HG02981 (cell line): Measurements from ENCODE around the gene DPM3.
A peak's percentile ranks its signal among the peaks of the same experiment; 100 is the strongest.
"Not testable (repeated sequence)": the region's sequence is repeated elsewhere in the genome, so short reads cannot be mapped to it uniquely, and the experiment has no call there.

Source experiments
- ATAC-seq: cut with Tn5 transposase; IDR thresholded peaks from one replicate; pipeline ENCODE4 v1.9.1; 2021; ENCODE audit warnings: mild to moderate bottlenecking, moderate library complexity; ENCODE audit not compliant: unreplicated experiment

Gene DPM3

DNA sequence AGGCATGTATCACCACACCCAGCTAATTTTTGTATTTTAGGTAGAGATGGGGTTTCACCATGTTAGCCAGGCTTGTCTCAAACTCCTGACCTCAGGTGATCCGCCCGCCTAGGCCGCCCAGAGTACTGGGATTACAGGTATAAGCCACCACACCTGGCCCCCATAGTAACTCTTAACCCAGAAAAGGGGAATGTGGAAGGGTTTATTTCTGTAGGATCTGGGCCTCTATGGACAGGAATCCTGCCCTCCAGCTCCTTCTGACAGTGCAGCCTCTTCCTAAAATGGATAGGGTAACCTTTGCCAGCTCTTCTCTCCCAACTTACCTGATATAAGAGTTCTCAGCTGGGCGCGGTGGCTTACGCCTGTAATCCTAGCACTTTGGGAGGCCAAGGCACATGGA, 22.3 kb upstream of the DPM3 start:
- not testable (repeated sequence) for ATAC-seq

DNA sequence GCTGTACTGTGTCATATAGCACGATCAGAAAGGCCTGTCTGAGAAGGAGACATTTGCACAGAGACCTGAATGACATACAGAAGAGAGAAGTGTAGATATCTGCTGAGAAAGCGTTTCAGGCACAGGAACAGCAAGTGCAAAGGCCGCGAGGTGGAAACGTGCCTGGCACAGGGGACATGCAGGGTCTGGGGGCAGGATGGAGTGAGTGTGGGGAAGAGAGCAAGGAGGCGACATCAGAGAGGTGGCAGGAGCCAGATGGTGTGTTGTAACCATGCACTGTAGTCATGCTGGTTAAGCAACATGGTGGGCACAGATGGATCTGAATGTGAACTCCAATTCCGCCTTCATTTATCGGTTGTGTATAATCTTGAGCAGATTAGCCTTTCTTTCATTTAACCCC, 19.8 kb upstream of the DPM3 start:
- no peak for ATAC-seq

DNA sequence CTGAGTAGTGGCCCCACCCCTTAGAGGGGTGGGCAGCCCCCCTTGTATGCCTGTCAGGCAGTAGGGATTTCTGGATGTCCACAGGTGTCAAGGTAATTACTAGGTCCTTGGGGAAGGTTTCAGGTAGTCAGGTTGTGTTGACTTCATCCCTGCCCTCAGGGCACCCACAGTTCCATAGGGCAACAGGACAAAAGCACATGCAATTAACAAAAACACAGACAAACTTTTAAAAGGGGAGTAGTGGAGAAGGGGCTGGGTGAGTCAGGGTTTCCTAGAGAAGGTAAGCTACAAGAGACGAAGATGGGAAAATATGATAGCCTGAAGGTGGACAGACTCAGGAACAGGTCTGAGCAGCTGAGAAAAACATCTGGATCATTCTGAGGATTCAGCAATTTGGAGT, 18.7 kb upstream of the DPM3 start:
- ATAC-seq = no peak

DNA sequence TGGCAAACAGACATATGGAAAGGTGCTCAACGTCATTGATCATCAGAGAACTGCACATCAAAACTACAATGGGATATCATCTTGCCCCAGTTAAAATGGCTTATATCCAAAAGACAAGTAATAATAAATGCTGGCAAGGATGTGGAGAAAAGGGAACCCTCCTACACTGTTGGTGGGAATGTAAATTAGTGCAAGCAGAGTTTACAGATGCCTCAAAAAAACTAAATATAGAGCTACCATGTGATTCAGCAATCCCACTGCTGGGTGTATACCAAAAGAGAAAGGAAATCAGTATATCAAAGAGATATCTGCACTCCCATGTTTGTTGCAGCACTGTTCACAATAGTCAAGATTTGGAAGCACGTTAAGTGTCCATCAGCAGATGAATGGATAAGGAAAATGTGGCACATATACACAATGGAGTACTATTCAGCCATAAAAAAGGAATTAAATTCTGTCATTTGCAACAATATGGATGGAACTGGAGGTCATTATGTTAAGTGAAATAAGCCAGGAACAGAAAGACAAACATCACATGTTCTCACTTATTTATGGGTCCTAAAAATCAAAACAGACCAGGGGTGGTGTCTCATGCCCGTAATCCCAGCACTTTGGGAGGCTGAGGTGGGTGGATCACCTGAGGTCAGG, 15.8 kb upstream of the DPM3 start:
- ATAC-seq = not testable (repeated sequence)

DNA sequence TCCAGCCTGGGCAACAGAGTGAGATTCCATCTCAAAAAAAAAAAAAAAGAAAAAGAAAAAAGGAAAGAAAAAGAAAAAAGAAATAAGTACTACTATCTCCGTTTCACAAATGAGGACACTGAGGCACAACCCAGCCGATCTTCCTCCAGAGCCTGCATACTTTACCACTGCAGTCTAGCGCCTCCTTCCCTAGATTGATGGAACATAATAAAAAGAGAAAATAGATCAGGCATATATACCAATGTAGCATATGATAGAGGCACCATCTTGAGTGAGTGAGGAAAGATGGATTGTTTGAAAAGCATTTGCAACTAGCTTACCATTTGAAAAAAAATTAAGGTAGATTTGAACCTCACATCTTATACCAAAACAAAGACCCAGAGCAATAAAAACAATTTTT, 5.2 kb upstream of the DPM3 start:
- no peak for ATAC-seq

DNA sequence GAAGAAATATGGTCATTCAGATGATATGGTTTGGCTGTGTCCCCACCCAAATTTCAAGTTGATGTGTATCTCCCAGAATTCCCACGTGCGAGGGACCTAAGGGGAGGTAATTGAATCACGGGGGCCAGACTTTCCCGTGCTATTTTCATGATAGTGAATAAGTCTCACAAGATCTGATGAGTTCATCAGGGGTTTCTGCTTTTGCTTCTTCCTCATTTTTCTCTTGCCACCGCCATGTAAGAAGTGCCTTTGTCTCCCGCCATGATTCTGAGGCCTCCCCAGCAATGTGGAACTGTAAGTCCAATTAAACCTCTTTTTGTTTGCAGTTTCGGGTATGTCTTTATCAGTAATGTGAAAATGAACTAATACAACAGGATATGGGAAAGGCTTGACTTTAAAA, 1.4 kb upstream of the DPM3 start:
- ATAC-seq = no peak

DNA sequence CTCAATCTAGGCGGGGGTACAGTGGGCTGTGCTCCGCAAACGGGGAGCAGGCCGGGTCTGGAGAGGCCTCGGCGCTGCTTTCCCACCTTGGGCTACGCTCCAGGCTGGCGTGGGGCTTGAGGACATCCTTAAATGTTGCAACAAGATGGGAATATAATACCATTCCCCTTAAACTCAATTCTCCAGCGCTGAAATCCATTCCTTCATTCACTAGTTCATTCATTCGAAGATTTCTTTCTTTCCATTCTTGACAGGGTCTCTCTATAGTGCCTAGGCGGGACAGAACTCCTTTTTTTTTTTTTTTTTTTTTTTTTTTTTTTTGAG, 261 bp upstream of the DPM3 start:
- ATAC-seq = no peak

DNA sequence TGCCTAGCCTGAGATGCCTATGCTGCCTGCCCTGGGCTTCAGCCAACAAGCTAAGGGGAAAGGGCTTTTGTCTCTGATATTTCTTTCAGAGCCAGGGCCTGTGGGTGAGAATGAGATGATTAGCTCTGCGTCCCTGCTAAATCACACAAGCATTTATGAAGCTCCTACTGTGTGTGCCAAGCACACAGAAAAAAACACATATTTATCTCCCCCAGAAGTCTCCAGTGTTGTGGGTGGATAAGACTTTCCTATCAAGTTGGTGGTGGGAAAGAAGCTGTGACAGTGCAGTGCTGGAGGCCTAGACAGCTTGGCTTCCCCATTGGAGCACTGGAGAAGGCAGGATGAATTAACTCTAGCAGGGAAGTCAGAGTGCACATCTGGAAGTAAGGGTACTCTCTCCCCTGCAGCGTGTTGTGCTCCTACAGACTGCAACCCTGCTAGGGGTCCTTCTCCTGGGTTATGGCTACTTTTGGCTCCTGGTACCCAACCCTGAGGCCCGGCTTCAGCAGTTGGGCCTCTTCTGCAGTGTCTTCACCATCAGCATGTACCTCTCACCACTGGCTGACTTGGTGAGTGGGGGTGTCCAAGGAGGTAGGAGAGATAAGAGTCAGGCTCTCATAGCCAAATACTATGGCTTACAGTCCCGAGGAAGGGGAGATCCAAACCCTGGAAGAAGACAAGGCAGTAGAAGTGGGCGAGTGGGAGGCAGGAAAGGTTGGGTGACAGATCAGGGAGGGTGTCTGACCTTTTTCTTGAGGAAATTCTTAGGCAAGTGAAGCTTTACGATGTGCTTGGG, 3.0 kb downstream of the DPM3 start:
- no peak for ATAC-seq

DNA sequence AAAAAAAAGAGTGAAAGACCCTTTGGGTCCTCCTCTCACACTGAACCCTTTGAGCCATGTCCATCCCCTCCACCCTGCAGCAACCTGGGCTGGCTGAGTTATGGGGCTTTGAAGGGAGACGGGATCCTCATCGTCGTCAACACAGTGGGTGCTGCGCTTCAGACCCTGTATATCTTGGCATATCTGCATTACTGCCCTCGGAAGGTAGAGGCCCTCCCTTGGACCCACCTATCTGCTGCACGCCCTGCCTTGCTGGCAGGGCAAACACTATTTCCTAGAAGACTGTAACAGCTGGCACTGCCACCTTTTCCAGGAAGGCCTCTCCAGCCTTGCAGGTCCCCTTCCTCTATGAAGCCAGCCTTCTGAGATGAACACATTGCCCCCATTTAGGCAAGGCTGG, 3.6 kb downstream of the DPM3 start:
- no peak for ATAC-seq

DNA sequence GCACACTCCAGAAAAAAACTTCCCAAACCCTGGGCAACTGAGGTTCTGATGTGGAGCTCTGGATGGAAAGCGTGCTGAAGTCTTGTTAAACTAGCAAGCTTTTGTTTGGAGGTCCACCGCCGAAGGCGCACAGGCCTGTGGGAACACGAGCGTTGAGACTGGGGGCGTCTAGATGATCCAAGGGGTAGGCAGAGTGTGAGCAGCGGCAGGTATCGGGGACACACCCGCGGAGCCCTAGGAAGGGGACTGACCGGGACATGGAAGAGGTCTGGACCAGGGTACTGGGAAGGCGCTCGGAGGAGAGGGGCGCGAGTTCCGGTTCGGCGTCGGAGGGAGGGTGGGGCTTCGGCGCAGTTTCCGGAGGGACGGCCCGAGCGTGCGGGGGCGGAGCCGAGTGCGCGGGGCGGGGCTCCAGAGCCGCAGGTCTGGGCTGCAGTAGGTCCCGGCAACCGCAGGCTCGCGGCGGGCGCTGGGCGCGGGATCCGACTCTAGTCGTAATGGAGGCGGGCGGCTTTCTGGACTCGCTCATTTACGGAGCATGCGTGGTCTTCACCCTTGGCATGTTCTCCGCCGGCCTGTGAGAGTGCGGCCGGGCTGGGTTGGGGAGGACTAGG, 4.8 kb downstream of the DPM3 start, which contains the start of gene SLC50A1:
TSS of gene SLC50A1 (plus strand) at position 438 of the 614 bp plus-strand sequence. CDS start at position 498, 60 bp downstream.
- peak; percentile 71 for ATAC-seq

DNA sequence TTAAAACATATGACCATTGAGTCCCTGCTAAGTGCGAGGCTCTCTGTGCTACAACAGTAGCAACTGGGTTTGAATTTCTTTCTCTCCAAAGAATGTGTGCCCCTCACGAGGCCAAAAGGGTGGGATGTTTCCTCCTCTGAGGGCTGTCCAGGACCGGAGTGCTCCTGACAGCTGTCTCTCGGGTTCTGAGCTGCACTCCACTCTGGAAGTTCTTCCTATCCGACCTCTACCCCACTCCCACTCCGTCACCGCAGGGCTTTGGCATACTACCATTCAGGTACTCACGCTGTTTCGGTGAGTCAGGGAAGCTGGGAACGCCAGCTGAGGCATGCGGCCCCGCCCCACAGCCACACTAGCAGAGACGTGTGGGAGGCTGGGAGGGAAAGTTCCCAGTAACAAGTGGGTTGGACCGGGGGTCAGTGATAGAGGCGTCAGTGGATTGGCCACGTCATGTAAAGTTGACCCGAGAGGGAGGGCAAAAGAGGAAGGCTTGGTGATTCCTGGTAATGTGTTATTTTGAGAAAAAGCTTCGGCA, 5.4 kb downstream of the DPM3 start:
- ATAC-seq = no peak

DNA sequence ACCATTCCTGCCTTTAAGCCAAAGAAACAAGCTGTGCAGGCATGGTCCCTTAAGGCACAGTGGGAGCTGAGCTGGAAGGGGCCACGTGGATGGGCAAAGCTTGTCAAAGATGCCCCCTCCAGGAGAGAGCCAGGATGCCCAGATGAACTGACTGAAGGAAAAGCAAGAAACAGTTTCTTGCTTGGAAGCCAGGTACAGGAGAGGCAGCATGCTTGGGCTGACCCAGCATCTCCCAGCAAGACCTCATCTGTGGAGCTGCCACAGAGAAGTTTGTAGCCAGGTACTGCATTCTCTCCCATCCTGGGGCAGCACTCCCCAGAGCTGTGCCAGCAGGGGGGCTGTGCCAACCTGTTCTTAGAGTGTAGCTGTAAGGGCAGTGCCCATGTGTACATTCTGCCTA, 6.0 kb downstream of the DPM3 start:
- ATAC-seq = no peak

DNA sequence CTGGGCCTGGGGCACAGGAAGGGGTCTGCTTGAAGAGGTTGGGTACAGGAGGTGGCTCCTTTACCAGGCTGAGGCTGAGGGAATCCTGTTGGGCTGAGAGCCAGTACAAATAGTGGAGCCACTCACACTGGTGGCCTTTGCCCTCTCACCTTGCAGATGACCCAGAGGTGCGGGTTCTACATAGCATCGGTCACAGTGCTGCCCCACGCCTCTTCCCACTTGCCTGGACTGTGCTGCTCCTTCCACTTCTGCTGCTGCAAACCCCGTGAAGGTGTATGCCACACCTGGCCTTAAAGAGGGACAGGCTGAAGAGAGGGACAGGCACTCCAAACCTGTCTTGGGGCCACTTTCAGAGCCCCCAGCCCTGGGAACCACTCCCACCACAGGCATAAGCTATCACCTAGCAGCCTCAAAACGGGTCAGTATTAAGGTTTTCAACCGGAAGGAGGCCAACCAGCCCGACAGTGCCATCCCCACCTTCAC, 6.5 kb downstream of the DPM3 start:
- ATAC-seq = no peak

DNA sequence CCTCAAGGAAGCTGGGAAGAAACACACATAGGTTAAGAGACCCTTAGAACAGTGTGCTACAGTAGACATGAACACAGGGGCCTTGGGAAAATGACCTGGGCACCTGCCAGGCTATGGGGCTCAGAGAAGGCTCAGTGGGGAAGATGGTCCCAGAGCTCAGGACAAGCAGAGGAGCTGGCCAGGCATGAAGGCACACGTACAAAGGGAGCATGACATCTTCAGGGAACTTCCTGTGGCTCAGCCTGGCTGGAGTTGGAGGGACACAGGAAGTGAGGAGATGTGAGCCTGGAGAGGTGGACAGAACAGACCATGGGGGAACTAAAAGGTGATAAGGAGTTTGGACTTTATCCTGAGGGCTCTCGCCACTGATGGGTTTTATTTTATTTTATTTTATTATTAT, 8.5 kb downstream of the DPM3 start:
- ATAC-seq = no peak

DNA sequence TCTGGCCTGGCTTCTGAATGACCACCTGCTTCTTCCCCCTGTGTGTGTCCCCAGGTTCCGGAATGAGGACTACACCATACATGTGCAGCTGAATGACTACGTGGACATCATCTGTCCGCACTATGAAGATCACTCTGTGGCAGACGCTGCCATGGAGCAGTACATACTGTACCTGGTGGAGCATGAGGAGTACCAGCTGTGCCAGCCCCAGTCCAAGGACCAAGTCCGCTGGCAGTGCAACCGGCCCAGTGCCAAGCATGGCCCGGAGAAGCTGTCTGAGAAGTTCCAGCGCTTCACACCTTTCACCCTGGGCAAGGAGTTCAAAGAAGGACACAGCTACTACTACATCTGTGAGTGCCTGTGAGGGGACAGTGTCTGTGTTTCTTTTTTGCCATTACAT, 9.0 kb downstream of the DPM3 start:
- ATAC-seq = no peak

DNA sequence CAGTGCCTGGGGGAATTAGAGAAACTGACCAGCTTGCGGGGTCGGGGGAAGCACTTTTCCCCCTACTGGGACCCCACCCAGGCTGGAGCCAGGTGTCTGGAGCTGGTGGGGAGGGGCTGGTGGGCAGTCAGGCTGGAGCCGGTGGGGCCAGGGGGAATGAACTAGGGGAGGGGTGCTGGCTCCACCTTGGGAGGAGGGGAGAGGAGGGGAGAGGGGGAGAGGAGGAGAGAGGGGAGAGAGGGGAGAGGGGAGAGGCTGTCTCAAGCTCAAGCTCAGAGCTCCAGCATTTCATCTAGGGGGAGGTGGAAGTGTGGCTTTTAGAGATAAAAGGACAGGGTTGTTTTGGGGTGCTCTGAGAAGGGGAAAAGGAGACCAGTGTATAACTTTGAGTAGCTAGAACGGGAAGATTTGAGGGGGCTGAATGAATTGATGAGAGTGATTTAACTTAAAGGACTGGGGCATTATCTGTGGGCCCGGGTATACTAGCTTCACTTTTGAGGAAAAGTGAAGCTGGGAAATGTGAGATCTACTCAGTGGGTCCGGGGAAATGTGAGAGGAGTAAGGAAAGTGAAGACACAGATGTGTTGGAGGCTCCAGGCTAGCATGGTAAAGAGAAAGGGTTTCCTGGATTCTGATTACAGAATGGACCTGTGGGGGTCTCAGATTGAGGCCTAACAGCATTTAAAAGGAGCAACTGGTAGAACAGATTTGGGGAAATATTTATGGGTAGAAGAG, 9.9 kb downstream of the DPM3 start:
- ATAC-seq = no peak

DNA sequence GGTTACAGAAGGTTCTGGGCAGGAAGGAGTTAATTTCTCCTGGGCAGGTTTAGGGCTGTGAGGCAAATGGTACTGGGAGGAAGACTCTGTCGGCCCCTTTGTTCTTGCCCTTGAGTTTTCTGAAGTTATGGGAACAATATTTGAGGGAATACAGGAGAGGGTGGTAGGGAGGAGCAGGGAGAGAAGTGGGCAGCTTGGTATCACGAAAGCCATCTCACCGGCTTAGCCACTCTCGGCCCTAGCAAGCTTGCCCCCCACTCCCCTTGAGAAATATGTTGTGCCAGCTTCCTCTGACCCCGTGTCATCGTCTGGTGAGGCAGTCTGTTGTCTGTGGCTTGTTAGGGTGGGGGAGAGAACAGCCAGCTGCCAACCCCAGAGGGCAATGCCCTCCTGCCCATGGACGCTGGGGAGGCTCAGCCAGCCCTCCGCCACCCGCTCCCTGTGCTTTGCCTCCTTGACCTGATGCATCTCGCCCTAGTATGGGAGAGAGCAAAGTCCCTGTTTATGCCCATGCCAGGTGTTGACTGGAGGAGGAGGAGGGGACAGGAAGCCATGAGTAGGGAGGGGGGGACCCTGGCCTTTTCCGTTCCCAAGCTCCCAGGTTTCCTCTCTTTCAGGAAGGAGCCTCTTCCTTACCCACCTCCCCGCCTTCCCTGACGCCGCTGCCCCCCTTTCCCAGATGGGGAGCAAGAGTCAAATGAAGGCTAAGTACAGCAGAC, 11.4 kb downstream of the DPM3 start:
- no peak for ATAC-seq

DNA sequence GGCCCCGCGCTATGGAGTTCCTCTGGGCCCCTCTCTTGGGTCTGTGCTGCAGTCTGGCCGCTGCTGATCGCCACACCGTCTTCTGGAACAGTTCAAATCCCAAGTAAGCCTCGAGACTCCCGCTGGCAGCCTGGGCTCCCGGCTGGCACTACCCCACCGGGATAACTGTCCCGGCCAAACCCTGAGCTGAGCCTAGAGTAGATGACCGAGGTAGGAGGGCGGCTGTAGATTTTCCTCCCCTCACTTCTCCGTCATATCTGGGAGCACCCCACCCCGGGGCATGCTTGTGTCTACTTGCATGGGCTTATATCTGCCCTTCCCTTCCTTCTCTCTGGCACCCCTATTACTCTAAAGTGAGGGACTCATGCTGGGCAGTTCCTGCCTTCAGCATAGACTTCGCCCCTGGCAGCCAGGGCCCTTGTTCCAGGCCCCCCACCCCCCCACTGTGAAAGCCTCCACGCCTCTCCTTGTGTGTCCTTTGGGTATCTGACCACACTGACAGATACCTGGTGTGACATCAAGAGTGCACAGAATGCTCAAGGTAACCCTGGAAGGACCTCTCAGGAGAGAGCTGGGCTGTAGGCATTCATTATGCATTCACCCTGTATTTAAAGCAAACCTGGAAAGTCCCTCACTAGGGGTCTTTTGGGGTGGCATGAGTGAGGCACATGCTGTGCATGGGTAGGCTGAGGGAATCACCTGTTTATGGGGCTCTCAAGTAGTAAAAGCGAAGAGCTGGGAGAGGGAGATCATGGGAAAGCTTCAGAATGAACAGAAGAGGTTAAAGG, 12.2 kb downstream of the DPM3 start:
- no peak for ATAC-seq

DNA sequence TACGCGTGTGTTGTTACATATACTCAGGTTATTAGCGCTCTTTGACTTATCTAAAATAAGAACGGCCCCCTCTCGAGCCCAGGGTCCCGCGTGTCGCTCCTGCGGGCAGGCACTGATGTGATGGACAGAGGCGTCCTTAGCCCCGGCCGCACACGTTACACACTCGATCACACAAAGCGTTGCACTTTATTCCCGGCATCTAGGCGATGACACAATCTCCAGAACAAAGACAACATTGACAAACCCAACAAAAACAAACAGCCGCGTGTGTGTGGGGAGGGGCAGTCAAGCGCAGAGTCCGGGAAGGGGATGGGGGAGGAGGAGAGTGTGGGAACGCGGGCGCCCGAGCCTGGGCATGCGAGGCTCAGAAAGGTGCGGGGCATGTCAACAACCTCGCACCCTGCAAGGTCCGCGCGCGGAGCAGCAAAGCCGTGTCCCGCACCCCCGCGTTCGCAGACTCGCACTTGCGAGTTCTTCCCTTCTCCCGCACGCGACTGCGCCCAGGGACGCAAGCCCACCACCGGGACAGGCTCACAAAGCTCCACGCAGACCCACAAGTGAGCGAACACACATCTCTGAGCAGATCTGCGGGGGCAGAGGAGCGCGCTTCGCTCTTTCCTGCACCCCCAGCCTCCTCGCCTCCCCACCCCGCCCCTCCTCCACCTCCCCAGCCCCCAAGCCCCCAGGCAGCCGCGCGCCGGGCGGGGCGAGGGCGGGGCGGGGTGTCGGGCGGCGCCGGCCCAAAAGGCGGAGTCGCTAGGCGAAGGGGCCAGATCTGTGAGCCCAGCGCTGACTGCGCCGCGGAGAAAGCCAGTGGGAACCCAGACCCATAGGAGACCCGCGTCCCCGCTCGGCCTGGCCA, 13.0 kb downstream of the DPM3 start, which contains the start of gene EFNA1:
TSS of gene EFNA1 (plus strand) at position 772 of the 862 bp plus-strand sequence. CDS start 102 bp downstream, outside the sequence.
- ATAC-seq = no peak
